PFSK-1 (cell line): ENCODE measurements around the gene WDR70.

Source experiments
- FOXP2 ChIP-seq: optimal IDR thresholded peaks from 2 replicates; pipeline ENCODE3; 2011; ENCODE audit warnings: borderline replicate concordance, control low read depth, inconsistent platforms; ENCODE audit not compliant: insufficient read depth; ENCODE audit errors: extremely low read length, extremely low read depth
- POLR2AphosphoS5 ChIP-seq: IDR thresholded peaks from 2 replicates; pipeline ENCODE4 v1.6.1; 2012; ENCODE audit warnings: low read depth, mild to moderate bottlenecking, control low read depth, low read length, moderate library complexity
- SIN3A ChIP-seq: IDR thresholded peaks from 2 replicates; pipeline ENCODE4 v1.6.1; 2012; ENCODE audit warnings: mild to moderate bottlenecking, low read length, moderate library complexity, borderline replicate concordance; ENCODE audit not compliant: insufficient read depth
- TAF1 ChIP-seq: IDR thresholded peaks from 2 replicates; pipeline ENCODE4 v1.6.1; 2012; ENCODE audit warnings: low read length, control low read depth, borderline replicate concordance; ENCODE audit not compliant: insufficient read depth
- TF ChIP-seq, protein P1 (sequence below), 2 experiments: IDR thresholded peaks; 2 replicates each; pipeline versions ENCODE4 v1.6.1 to v1.8.0; 2011 to 2012; ENCODE audit warnings: low read depth in 2 of 2, low read length in 2 of 2, control low read depth in 1 of 2, inconsistent platforms in 1 of 2, mild to moderate bottlenecking in 1 of 2, moderate library complexity in 1 of 2; ENCODE audit not compliant: insufficient read depth in 1 of 2

GRCh38 chr5:37424441-37424840 is 45.3 kb downstream of the WDR70 start:
- TF ChIP-seq POLR2AphosphoS5 (no peak), FOXP2 (no peak), TAF1 (no peak), SIN3A (no peak)
- TF ChIP-seq, protein P1, sequence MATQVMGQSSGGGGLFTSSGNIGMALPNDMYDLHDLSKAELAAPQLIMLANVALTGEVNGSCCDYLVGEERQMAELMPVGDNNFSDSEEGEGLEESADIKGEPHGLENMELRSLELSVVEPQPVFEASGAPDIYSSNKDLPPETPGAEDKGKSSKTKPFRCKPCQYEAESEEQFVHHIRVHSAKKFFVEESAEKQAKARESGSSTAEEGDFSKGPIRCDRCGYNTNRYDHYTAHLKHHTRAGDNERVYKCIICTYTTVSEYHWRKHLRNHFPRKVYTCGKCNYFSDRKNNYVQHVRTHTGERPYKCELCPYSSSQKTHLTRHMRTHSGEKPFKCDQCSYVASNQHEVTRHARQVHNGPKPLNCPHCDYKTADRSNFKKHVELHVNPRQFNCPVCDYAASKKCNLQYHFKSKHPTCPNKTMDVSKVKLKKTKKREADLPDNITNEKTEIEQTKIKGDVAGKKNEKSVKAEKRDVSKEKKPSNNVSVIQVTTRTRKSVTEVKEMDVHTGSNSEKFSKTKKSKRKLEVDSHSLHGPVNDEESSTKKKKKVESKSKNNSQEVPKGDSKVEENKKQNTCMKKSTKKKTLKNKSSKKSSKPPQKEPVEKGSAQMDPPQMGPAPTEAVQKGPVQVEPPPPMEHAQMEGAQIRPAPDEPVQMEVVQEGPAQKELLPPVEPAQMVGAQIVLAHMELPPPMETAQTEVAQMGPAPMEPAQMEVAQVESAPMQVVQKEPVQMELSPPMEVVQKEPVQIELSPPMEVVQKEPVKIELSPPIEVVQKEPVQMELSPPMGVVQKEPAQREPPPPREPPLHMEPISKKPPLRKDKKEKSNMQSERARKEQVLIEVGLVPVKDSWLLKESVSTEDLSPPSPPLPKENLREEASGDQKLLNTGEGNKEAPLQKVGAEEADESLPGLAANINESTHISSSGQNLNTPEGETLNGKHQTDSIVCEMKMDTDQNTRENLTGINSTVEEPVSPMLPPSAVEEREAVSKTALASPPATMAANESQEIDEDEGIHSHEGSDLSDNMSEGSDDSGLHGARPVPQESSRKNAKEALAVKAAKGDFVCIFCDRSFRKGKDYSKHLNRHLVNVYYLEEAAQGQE (IDR thresholded peaks at IDR 0.05; ENCODE audit: insufficient read depth in 1 of 2, low read depth in 2 of 2, low read length in 2 of 2) = no peak
